NCI-H524 (cell line): Measurements from ENCODE around the gene IL18RAP.

Experiments used
- DNase-seq, 2 experiments: peaks; one replicate each; lab custom pipeline; 2025; lab: John Stamatoyannopoulos, UW

IL18RAP gene

DNA sequence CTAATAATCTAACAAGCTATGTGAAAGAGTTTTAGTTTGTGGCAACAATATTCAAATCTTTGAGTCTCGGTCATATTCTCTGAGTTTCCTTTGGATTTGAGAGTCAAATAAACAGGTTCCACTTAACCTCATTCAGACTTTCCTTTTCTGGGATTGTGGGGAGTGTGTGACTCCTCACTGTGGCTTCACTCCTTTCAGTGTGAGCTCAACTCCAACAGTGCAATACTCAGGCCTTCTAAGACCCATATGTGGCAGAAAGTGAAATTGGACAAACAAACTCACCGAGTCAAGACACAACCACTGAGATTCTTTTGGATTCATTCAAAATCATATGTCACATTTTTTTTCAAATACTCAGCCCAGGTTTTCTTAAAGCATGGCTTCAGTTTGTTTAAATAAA lies 75.5 kb downstream of the IL18RAP start:
- DNase-seq: no peak

DNA sequence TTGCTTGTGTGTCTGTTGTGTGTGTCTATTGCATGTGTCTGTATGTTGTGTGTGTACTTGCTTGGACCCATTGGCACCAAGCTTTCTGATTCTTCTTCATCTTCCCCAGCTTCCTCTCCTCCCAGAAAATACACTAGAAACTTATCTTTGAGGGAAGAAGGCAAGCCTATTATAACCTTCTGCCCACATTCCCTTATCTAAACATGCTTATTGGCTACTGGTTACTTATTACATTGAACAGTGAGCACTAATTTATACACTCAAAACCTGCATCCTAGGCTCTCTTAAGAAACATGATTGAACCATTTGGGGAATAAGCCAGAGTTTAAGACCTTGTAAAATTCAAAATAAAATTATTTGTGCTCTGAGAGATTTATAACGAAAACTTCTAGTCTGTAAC lies 76.6 kb downstream of the IL18RAP start:
- DNase-seq: no peak
